HG03280 (cell line): ENCODE measurements around the gene HIGD1C.
"Not testable (repeated sequence)": the region's sequence is repeated elsewhere in the genome, so short reads cannot be mapped to it uniquely, and the experiment has no call there.

Source experiments
- ATAC-seq: cut with Tn5 transposase; IDR thresholded peaks from one replicate; pipeline ENCODE4 v1.9.1; 2021; ENCODE audit warnings: mild to moderate bottlenecking, moderate library complexity; ENCODE audit not compliant: unreplicated experiment

Gene HIGD1C

DNA sequence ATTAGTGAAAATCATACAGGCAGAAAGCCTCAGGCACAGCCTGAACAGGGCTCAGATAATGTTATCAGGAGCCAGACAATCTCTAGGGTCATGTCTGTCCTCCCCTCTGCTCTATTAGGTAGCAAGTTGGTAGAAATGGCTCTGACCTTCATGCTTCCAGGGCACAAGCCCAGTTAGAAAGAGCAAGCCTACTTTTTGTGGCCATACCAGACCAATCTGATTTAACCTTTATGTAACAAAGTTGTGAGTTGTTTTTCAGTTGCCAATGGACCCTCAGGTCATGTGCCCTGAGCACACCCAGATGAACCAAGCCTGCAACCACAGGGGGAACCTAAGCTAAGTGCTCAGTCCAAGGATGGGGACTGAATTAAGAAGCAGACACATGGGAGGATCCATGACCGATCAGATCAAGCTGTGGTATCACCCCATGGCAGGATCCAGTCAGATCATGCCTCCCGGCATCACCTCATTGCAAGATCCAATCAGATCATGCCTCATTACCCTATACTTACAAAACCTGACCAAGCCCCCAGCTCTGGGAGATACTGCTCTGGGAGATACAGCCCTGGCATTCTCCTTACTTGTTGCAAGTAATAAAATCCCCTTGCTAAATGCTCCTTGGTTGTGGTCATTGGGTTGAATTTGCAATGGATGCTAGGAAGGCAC lies 18.8 kb upstream of the HIGD1C start:
- ATAC-seq = no peak

DNA sequence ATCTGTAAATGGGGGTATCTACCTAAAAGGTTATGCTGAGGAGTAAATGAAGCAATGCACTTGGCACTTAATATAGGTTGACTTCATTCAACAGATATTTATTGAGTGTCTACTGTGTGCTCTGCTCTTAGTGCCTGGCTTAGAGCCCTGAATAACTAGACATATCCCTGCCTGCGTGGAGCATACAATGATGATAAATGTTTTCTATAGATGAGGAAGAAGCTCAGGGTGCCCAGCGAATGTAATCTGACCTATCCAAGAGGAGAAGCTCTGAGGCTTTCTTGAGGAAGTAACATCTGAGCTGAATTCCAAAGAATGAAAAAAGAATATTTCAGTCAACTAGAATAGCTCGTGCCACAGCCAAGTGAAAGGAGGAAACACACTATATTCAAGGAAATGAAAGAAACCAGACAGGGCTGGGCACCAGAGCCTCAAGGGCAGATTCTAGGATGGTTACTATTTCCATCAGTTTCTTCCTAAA lies 17.9 kb upstream of the HIGD1C start:
- ATAC-seq = no peak

- no peak for ATAC-seq
These were observed 17.1 kb upstream of the HIGD1C start for GRCh38 chr12:50934981-50935807.

- ATAC-seq = no peak
These were observed 15.4 kb upstream of the HIGD1C start for GRCh38 chr12:50936821-50937530.

- no peak for ATAC-seq
These were observed 14.7 kb upstream of the HIGD1C start for GRCh38 chr12:50937653-50938052.

DNA sequence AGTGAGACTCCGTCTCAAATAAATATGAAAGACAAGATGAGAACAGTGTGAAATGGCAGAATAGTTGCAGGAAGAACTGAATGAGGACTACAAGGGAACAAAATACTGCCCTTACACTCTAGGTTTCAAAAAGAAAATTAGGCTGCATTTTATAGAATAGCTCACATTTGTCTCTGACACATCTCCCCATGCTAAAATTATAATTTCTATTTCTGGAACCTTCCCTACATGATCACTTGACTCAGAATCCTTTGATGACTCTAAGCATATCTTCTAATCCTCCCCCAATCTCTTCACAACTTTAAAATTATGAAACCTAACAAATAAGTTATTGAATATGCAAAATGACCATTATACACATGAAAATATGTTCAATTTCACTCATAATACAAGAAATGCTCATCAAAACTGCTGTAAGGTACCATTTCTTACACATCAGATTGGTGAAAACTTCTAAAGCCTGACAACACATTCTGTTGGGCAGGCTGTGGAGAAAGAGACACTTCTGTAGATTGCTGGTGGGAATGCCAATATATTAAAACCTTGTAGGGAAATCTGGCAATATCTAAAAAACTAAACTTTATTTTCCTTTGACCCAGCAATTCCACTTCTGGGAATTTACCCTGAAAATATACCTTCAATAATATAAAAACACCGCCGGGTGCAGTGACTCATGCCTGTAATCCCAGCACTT lies 4.3 kb upstream of the HIGD1C start:
- no peak for ATAC-seq

- no peak for ATAC-seq
These were observed 3.5 kb upstream of the HIGD1C start for GRCh38 chr12:50948798-50949197.

DNA sequence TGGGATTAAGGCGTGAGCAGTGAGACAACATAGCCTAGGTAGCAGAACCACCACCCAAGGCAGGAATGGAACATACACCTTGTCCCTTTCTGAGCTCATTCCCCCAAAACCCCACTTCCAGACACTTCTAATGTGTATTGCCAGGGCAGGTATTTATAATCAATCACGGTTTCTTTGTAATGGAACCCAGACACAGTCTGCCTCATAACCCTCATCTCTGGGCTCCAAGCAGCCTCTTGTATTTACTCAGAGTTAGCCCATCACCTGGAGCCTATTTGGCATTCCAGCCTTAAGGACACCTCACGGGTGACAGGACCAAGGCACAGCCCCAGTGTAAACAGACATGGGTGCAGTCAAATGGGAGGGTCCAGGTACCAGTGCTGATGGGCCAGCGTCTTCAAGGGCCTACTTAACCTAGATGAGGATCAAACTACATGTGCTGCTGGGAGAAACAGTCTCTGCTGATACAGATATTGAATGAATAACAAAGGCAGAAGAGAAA lies 2.5 kb upstream of the HIGD1C start:
- ATAC-seq = no peak

DNA sequence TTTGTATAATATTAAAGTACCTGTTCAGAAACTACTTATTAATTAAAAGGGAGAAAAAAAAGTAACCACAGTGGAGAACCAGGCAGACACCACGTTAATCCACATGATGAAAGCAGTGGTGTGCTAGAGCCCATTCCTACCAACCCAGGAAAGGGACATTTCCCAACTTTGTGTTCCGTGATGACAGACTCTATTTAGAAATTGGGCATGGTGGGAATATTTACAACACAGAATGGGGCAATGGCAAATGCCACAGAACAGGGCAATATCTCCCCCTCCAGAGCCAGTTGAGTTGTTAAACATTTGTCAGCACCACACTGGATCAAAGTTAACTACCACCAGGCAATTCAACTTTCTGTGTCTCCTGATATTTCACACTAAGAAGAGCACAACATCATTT lies 1.2 kb upstream of the HIGD1C start:
- ATAC-seq = no peak

- ATAC-seq = no peak
These were observed 703 bp downstream of the HIGD1C start for GRCh38 chr12:50953047-50953446.

DNA sequence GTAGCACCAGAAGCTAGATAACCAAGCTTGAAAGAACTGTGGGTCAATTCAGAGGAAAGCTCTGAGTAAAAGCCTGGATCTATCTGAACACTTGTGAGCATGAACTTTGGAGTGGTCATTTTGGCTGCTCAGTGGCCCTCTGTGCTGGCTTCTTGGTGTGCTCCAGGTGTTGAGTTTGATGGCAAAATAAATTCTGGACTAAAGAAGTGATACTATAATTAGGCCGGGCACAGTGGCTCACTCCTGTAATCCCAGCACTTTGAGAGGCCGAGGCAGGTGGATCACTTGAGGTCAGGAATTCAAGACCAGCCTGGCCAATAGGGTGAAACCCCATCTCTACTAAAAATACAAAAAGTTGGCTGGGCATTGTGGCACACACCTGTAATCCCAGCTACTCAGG lies 2.4 kb downstream of the HIGD1C start:
- not testable (repeated sequence) for ATAC-seq

DNA sequence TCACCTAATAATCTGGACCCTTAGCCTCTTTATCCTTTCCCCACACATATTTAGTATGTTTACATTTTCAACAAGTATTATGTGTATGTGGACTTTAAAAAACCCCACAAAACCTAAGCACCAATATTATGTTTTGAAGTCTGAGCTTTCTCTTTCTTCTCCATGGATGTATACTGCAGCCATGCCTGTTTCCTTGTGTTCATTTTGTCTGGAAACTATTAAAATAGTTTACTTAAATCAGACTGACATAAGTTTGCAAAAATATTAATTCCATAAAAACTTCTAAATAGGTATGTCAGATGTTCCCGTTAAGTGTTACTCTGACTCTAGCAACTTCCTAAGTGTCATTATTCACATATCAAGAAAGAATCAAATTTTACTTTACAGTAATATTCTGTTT lies 2.9 kb downstream of the HIGD1C start:
- ATAC-seq = no peak

- no peak for ATAC-seq
These were observed 3.4 kb downstream of the HIGD1C start for GRCh38 chr12:50955697-50956096.

- ATAC-seq = no peak
These were observed 7.8 kb downstream of the HIGD1C start for GRCh38 chr12:50960130-50960529.

- ATAC-seq = no peak
These were observed 9.4 kb downstream of the HIGD1C start for GRCh38 chr12:50961708-50962107.

- ATAC-seq = no peak
These were observed 12.1 kb downstream of the HIGD1C start for GRCh38 chr12:50964432-50964831.

DNA sequence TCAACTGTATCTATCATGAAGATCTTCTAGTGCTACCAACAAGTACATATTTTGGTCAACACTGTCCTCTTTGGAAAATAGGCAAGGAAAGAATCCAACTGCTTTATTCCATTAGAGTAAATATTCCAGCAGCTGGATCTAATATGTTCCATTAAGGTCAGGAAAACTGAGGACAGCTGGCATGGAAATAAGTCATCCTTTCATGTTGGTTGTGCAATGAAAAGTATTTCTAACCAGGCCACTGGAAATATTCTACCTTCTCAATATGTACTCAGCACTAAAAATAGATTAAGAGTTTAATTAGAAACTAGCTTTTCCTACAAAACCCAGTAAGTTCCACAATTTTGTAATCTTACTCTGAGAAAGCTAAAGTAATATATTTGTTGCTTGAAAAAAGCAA lies 19.6 kb downstream of the HIGD1C start:
- ATAC-seq = no peak

DNA sequence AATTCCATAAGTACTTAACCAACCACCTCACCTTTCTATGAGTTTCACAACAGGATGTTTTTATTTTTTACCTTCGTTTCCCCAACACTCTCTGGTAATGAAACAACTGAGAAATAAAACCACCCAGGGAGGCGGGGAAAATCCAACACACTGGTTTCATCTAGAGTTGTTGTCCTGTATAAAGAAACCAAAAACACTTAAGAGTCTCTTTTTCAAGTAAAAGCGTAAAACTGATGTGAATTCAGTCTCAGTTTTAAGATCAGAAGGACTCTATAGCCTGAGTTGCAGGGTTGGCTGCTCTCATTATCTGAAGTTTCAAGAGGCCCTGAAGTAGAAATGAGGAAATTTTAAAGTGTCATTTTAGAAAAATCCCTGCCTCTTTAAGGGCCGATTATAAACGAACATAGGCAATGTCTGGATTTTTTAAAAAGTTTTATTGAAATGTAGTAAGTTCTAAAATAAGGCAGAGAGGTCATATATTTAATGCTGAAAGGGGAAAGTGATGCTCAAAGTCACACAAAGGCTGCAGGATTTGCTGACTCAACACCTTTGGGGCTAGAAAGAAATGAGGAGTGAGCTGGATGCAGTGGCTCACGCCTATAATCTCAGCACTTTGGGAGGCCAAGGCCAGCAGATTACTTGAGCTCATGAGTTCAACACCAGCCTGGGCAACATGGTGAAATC lies 27.2 kb downstream of the HIGD1C start:
- ATAC-seq = no peak

DNA sequence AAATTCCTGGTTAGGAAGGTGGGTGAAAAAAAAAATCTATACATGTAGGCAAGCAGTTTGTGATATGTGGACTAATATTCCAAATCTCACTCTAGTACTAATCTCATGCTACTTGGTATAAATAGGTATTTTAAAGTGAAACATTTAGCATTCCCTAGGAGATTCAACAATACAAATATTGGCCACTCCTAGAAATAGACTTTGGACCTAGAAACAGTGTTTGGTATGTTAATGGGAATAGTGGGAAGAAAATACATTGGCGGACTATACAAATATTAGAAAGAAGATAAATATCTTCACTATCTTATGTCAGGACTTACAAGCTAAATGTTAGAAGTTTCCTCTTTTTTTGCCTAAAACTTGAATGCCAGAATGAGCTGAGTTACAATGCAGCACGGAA lies 28.2 kb downstream of the HIGD1C start:
- ATAC-seq = no peak
